Trophoblast cell (in vitro differentiated cells and primary cell): ENCODE measurements around the gene ZSCAN31.

Experiments
- DNase-seq, 2 donors: peaks; one replicate each; pipeline ENCODE4 v3.0.0-alpha.2; 2016
- H2AFZ ChIP-seq: 2 replicates; pipeline ENCODE4 v1.6.1; 2013; ENCODE audit warnings: low read length, moderate library complexity, mild to moderate bottlenecking; ENCODE audit not compliant: insufficient read depth, poor library complexity
- H2AK5ac ChIP-seq: 2 replicates; pipeline ENCODE4 v1.6.1; 2013; ENCODE audit warnings: mild to moderate bottlenecking, low read length
- H2BK120ac ChIP-seq: 2 replicates; pipeline ENCODE4 v1.6.1; 2013; ENCODE audit warnings: low read length, mild to moderate bottlenecking, moderate library complexity; ENCODE audit not compliant: insufficient read depth, poor library complexity
- H2BK12ac ChIP-seq: 2 replicates; pipeline ENCODE4 v1.6.1; 2013; ENCODE audit warnings: mild to moderate bottlenecking, low read length, moderate library complexity
- H2BK5ac ChIP-seq: 2 replicates; pipeline ENCODE4 v1.6.1; 2013; ENCODE audit warnings: low read length, low read depth, moderate library complexity, mild to moderate bottlenecking; ENCODE audit not compliant: poor library complexity
- H3K14ac ChIP-seq: 2 replicates; pipeline ENCODE4 v1.6.1; 2013; ENCODE audit warnings: mild to moderate bottlenecking, low read length
- H3K18ac ChIP-seq: 2 replicates; pipeline ENCODE4 v1.6.1; 2013; ENCODE audit warnings: mild to moderate bottlenecking, low read length
- H3K23ac ChIP-seq: 2 replicates; pipeline ENCODE4 v1.6.1; 2013; ENCODE audit warnings: low read length
- H3K27ac ChIP-seq: 2 replicates; pipeline ENCODE4 v1.5.1; 2013; ENCODE audit warnings: low read depth, mild to moderate bottlenecking, inconsistent platforms, low read length, moderate library complexity
- H3K27me3 ChIP-seq: 2 replicates; pipeline ENCODE4 v1.6.1; 2013; ENCODE audit warnings: inconsistent platforms, mild to moderate bottlenecking, low read length, moderate library complexity; ENCODE audit not compliant: insufficient read depth
- H3K36me3 ChIP-seq, 2 experiments: 1 replicate in 1 of 2; 2 replicates in 1 of 2; pipeline ENCODE4 v1.6.1; 2013; ENCODE audit warnings: low read length in 2 of 2, mild to moderate bottlenecking in 2 of 2, moderate library complexity in 1 of 2; ENCODE audit not compliant: insufficient read depth in 2 of 2, control insufficient read depth in 1 of 2
- H3K4ac ChIP-seq: 2 replicates; pipeline ENCODE4 v1.6.1; 2013; ENCODE audit warnings: low read depth, mild to moderate bottlenecking, low read length, moderate library complexity
- H3K4me1 ChIP-seq, 2 experiments: 1 replicate in 1 of 2; 2 replicates in 1 of 2; pipeline ENCODE4 v1.6.1; 2013; ENCODE audit warnings: low read length in 2 of 2, mild to moderate bottlenecking in 2 of 2, moderate library complexity in 1 of 2; ENCODE audit not compliant: insufficient read depth in 2 of 2, control insufficient read depth in 1 of 2
- H3K4me2 ChIP-seq: 2 replicates; pipeline ENCODE4 v1.6.1; 2013; ENCODE audit warnings: inconsistent platforms, mild to moderate bottlenecking, low read length, moderate library complexity
- H3K4me3 ChIP-seq: 2 replicates; pipeline ENCODE4 v1.5.1; 2013; ENCODE audit warnings: mild to moderate bottlenecking, low read depth, low read length, inconsistent platforms
- H3K79me1 ChIP-seq: one replicate; pipeline ENCODE4 v1.6.1; 2013; ENCODE audit warnings: low read length
- H3K79me2 ChIP-seq: 2 replicates; pipeline ENCODE4 v1.6.1; 2013; ENCODE audit warnings: low read length, mild to moderate bottlenecking; ENCODE audit not compliant: control insufficient read depth, insufficient read depth, poor library complexity
- H3K9ac ChIP-seq: 2 replicates; pipeline ENCODE4 v1.6.1; 2013; ENCODE audit warnings: mild to moderate bottlenecking, low read length
- H3K9me3 ChIP-seq: 2 replicates; pipeline ENCODE4 v1.6.1; 2013; ENCODE audit warnings: low read depth, mild to moderate bottlenecking, control low read depth, inconsistent platforms, low read length; ENCODE audit not compliant: insufficient read depth
- H4K12ac ChIP-seq: 2 replicates; pipeline ENCODE4 v1.6.1; 2013; ENCODE audit warnings: low read depth, mild to moderate bottlenecking, low read length, moderate library complexity
- H4K8ac ChIP-seq: 2 replicates; pipeline ENCODE4 v1.6.1; 2013; ENCODE audit warnings: low read depth, mild to moderate bottlenecking, low read length, moderate library complexity
- H4K91ac ChIP-seq: one replicate; pipeline ENCODE4 v1.6.1; 2013; ENCODE audit warnings: low read depth, mild to moderate bottlenecking, low read length, moderate library complexity
- WGBS: extraction: QIAGEN DNeasy Blood & Tissue Kit; methylation state at CpG from one replicate; pipeline ENCODE4 v1.1.7; 2013; ENCODE audit warnings: missing lambda C conversion rate; ENCODE audit not compliant: insufficient read length, insufficient coverage; ENCODE audit errors: extremely low coverage; 5-methylcytosine and 5-hydroxymethylcytosine counted together

ZSCAN31 gene

DNA sequence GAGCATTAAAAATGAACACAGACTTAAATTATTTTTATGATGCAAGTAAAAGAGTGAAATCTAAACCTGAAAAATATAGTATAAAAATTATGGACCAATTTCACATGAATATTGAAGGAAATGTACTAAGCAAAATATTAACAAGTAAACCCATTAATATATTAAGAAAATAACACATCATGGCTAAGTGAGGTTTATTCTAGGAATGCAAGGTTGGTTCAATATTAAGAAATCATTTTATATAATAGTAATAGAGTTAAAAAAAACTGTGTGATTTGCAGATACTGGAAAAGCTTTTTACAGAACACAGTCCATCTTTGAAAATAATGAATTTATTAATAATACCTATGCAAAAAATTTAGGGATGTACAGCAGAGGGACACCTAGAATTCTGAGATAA, 42.7 kb upstream of the ZSCAN31 start:
- no peak for DNase-seq
- Histone ChIP-seq H2BK120ac (no peak overlapping the region), H3K79me2 (peaks cover 2% of the 10 kb centered on the region), H3K4me2 (no peak overlapping the region), H2AK5ac (no peak overlapping the region), H3K18ac (no peak overlapping the region), H2BK5ac (no peak overlapping the region), H4K12ac (no peak overlapping the region), H3K4me3 (no peak overlapping the region), H3K4ac (no peak overlapping the region), H3K9me3 (no peaks in the 10 kb centered on the region), H3K79me1 (peaks cover 2% of the 10 kb centered on the region), H4K8ac (no peak overlapping the region), H2AFZ (no peak overlapping the region), H3K14ac (no peak overlapping the region), H2BK12ac (no peak overlapping the region), H3K9ac (no peak overlapping the region), H4K91ac (no peak overlapping the region), H3K36me3 (peaks cover 0 to 10% of the 10 kb centered on the region in 2 experiments), H3K4me1 (no peaks in the 10 kb centered on the region), H3K27me3 (no peaks in the 10 kb centered on the region), H3K23ac (no peak overlapping the region), H3K27ac (no peak overlapping the region)

- no peak overlapping the region for H2BK5ac ChIP-seq
- no peaks in the 10 kb centered on the region for H3K9me3 ChIP-seq
- H3K4ac ChIP-seq = no peak overlapping the region
- no peaks in the 10 kb centered on the region for H3K79me1 ChIP-seq
- H4K12ac ChIP-seq = no peak overlapping the region
- H3K27me3 ChIP-seq = no peaks in the 10 kb centered on the region
- no peaks in the 10 kb centered on the region for H3K4me1 ChIP-seq
- H3K18ac ChIP-seq = no peak overlapping the region
- H4K8ac ChIP-seq = no peak overlapping the region
- peaks cover 0 to 10% of the 10 kb centered on the region in 2 experiments for H3K36me3 ChIP-seq
- H2AFZ ChIP-seq = no peak overlapping the region
- H2BK12ac ChIP-seq = no peak overlapping the region
- no peak overlapping the region for H3K14ac ChIP-seq
- H3K9ac ChIP-seq = no peak overlapping the region
- WGBS = no CpG with 5 or more reads among the region's 1 CpG
- H3K4me2 ChIP-seq = no peak overlapping the region
- peak in 1 of 2 donors; percentile 18 for DNase-seq
- no peak overlapping the region for H2BK120ac ChIP-seq
- no peak overlapping the region for H3K23ac ChIP-seq
- H3K4me3 ChIP-seq = no peak overlapping the region
- no peak overlapping the region for H3K27ac ChIP-seq
- H3K79me2 ChIP-seq = no peaks in the 10 kb centered on the region
- no peak overlapping the region for H4K91ac ChIP-seq
- no peak overlapping the region for H2AK5ac ChIP-seq
Observed at GRCh38 chr6:28377879-28378278, 41.9 kb upstream of the ZSCAN31 start.

DNA sequence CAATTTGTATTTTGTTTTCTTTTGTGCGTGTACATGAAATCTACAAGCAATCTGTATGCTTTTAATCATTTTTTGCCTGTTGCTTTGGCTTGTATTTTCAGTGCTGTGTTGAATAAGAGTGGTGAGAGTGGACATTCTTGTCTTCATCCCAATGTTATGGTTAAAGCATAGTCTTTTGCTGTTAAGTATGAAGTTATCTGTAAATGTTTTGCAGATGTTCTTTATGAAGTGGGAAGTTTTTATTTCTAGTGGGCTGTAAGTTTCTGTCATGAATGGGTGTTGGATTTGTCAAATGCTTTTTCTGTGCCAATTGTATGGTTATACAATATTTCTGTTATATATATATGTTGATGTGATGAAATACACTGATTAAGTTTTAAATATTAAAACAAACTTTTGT, 38.0 kb upstream of the ZSCAN31 start:
- no peak overlapping the region for H3K27ac ChIP-seq
- no peaks in the 10 kb centered on the region for H3K27me3 ChIP-seq
- no peak overlapping the region for H4K91ac ChIP-seq
- H3K4me1 ChIP-seq = no peaks in the 10 kb centered on the region
- no peak overlapping the region for H4K8ac ChIP-seq
- H3K18ac ChIP-seq = no peak overlapping the region
- H2AFZ ChIP-seq = no peak overlapping the region
- H3K79me1 ChIP-seq = no peaks in the 10 kb centered on the region
- H3K4me2 ChIP-seq = no peak overlapping the region
- no peak overlapping the region for H2BK12ac ChIP-seq
- H2BK5ac ChIP-seq = no peak overlapping the region
- H3K14ac ChIP-seq = no peak overlapping the region
- H2BK120ac ChIP-seq = no peak overlapping the region
- no peaks in the 10 kb centered on the region for H3K79me2 ChIP-seq
- no peak overlapping the region for H4K12ac ChIP-seq
- no peaks in the 10 kb centered on the region for H3K36me3 ChIP-seq
- H3K4me3 ChIP-seq = no peak overlapping the region
- no peaks in the 10 kb centered on the region for H3K9me3 ChIP-seq
- no peak overlapping the region for H3K4ac ChIP-seq
- no peak overlapping the region for H3K9ac ChIP-seq
- no peak for DNase-seq
- no CpG with 5 or more reads among the region's 1 CpG for WGBS
- no peak overlapping the region for H3K23ac ChIP-seq
- no peak overlapping the region for H2AK5ac ChIP-seq

DNA sequence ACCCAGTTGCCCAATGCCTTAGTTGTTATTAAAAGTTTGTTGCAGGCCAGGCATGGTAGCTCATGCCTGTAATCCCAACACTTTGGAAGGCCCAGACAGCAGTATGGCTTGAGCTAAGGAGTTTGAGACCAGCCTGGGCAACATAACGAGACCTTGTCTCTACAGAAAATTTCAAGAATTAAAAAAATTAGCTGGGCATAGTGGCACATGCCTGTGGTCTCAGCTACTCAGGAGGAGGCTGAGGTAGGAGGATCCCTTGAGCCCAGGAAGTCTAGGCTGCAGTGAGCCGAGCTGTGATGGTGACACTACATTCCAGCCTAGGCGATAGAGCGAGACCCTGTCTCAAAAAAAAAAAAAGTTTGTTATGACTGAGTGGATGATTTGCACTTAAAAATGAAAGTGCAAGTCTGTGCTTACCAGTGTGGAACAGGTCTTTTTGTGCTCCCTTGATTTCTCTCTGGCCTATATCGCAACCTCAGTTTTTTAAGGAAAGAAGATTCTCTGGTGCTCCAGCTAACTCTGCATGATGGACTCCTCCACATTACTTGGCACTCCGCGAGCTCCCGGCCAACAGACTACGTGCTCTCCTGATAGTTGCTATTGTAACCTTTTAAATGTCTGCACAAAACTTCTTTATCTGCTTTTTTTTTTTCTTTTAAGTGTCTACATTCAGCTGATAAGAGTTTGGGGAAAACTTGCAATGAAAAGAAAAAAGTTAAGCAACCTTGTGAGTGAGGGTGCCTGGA, 35.9 kb upstream of the ZSCAN31 start:
- Histone ChIP-seq H3K18ac (no peak overlapping the region), H2AK5ac (no peak overlapping the region), H2BK12ac (no peak overlapping the region), H3K23ac (no peak overlapping the region), H3K27me3 (no peaks in the 10 kb centered on the region), H3K79me1 (no peaks in the 10 kb centered on the region), H3K4ac (no peak overlapping the region), H3K79me2 (no peaks in the 10 kb centered on the region), H3K4me2 (no peak overlapping the region), H2BK5ac (no peak overlapping the region), H2AFZ (no peak overlapping the region), H3K4me3 (no peak overlapping the region), H3K9ac (no peak overlapping the region), H4K8ac (no peak overlapping the region), H3K14ac (no peak overlapping the region), H3K36me3 (peaks cover 0 to 1% of the 10 kb centered on the region in 2 experiments), H3K4me1 (no peaks in the 10 kb centered on the region), H3K27ac (no peak overlapping the region), H2BK120ac (no peak overlapping the region), H4K91ac (no peak overlapping the region), H4K12ac (no peak overlapping the region), H3K9me3 (no peaks in the 10 kb centered on the region)
- no CpG with 5 or more reads among the region's 9 CpGs for WGBS
- DNase-seq = peak; percentile 68 to 81
